ENCODE measurements around the gene CLCN5.

- no peak for TF ChIP-seq CTCF (conservative IDR thresholded peaks at IDR 0.05 in 1 of 2, IDR thresholded peaks at IDR 0.05 in 1 of 2; ENCODE audit: low read depth in 1 of 2, low read length in 2 of 2)
- no peak for TF ChIP-seq EZH2 (IDR thresholded peaks at IDR 0.05; ENCODE audit: low read length, missing control alignments)
Observed at GRCh38 chrX:49877397-49878101, 44.8 kb upstream of the CLCN5 start.

Data from fibroblast of lung (primary cell).